GM20000 (cell line): ENCODE results near the gene AKR1D1.

Experiments used
- DNase-seq: peaks from one replicate; pipeline ENCODE4 v3.0.0; 2012; ENCODE audit warnings: low spot score
- TF ChIP-seq, protein P1 (sequence below): IDR thresholded peaks from 2 replicates; pipeline ENCODE4 v1.5.1; 2012; ENCODE audit warnings: mild to moderate bottlenecking, control low read depth; ENCODE audit errors: extremely low read depth, missing control alignments

The AKR1D1 gene

DNA sequence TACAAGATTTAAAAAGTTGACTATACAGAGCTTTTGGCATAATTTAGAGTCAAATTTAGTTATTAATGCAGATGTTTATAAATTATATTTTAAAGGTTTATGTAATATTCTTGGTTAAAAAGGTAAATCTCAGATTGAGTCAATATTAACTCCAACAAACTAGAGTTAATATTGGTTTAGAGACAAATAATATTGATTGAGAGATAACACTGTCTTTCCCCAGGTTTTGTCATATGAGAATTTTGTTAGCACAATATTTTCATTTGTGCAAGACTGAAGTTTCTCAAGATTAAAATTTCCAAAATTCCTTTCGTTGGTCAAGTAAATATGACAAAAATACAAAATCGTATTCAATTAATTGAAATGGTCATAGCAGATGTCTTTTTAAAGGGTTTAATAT lies 12.9 kb upstream of the AKR1D1 start:
- TF ChIP-seq, protein P1, sequence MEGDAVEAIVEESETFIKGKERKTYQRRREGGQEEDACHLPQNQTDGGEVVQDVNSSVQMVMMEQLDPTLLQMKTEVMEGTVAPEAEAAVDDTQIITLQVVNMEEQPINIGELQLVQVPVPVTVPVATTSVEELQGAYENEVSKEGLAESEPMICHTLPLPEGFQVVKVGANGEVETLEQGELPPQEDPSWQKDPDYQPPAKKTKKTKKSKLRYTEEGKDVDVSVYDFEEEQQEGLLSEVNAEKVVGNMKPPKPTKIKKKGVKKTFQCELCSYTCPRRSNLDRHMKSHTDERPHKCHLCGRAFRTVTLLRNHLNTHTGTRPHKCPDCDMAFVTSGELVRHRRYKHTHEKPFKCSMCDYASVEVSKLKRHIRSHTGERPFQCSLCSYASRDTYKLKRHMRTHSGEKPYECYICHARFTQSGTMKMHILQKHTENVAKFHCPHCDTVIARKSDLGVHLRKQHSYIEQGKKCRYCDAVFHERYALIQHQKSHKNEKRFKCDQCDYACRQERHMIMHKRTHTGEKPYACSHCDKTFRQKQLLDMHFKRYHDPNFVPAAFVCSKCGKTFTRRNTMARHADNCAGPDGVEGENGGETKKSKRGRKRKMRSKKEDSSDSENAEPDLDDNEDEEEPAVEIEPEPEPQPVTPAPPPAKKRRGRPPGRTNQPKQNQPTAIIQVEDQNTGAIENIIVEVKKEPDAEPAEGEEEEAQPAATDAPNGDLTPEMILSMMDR: no peak
- DNase-seq: no peak

- TF ChIP-seq, protein P1: no peak
- DNase-seq: no peak
These were observed 11.4 kb upstream of the AKR1D1 start for GRCh38 chr7:138064856-138065357.

DNA sequence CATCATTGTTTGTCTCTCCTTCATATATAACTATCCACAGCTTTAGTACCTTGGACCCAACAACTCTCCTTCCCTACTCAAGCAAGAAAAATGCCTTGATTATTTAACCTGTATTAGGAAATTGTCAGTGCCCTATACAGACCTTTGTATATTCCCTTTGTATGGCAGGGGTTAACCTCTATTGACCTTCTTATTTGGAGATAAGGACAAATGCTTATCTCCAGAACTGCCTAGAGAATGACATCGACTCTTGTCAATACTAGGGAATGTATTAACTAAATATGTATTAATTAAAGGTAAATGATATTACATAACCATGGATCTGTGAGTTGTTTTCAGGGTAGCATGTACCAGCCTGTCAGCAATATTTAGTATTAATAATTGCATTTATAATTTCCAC lies 10.4 kb upstream of the AKR1D1 start:
- no peak for DNase-seq
- TF ChIP-seq, protein P1: no peak

GRCh38 chr7:138066954-138067394 lies 9.3 kb upstream of the AKR1D1 start:
- no peak for DNase-seq
- TF ChIP-seq, protein P1: no peak

GRCh38 chr7:138067774-138068173 lies 8.5 kb upstream of the AKR1D1 start:
- TF ChIP-seq, protein P1: no peak
- no peak for DNase-seq

DNA sequence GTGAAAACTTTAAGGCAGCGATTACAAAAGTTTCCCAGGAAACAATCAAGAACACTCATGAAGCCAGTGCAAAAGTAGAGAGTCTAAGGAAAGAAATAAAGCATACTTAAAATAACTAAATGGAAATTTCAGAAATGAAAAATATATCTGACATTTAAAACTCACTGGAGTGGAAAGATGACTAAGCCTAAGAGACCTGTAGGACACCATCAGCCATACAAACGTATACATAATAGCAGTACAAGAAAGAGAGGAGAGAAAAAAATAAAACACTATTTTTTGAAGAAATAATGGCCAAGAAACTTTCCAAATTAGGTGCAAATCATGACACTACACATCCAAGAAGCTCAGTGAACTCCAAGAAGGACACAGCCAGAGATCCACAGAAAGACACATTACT lies 5.4 kb upstream of the AKR1D1 start:
- TF ChIP-seq, protein P1: no peak

DNA sequence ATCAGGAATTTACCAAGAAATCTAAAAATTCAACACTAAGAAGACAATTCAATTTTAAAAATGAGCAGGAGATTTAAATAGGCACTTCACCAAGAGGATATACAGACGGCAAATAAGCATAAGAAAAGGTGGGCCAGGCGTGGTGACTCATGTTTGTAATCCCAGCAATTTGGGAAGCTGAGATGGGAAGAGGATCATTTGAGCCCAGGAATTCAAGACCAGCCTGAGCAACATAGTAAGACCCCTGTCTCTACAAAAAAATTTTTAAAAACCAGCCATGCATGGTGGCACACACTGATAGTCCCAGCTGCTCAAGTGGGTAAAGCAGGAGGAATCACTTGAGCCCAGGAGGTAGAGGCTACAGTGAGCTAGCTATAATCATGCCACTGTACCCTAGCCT lies 3.5 kb upstream of the AKR1D1 start:
- no peak for DNase-seq
- TF ChIP-seq, protein P1: no peak

More for the DNA sequence above, 5.4 kb upstream of the AKR1D1 start:
- DNase-seq: no peak

DNA sequence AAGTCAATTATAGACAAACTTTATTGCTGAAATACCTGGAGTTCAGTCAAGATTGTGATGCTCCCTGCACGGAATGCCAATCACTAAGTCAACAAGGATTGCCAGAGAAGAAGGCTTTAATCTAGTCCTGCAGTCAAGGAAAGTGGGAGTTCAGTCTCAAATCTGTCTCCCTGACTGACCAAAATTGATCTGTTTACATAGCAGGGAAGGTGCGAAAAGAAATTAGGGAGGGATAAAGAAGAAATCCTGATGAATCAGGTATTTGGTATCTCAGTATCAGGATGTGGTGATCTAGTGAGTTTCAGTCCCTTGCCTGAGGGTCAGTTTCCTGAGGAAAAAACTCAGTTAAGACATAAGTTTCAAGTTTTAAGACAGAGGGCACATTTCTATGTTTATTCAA lies 2.1 kb upstream of the AKR1D1 start:
- no peak for DNase-seq

More for the DNA sequence above, 2.1 kb upstream of the AKR1D1 start:
- TF ChIP-seq, protein P1: no peak
